ENCODE data around the gene UGT1A4.

UGT1A4 gene

DNA sequence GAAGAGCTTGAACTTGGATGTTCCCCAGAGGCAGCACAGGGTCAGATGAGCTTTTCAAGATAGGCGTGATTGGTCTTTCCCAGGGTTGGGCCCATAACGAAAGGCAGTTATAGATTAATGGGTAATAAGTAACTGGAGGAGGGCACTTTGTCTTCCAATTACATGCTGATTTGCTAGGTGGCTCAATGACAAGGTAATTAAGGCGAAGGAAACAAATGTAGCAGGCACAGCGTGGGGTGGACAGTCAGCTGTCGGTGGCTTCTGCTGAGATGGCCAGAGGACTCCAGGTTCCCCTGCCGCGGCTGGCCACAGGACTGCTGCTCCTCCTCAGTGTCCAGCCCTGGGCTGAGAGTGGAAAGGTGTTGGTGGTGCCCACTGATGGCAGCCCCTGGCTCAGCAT is at the start of gene UGT1A4:
Gene UGT1A4 (plus strand): TSS at position 185 of the 400 bp plus-strand sequence. CDS start 85 bp downstream, at position 270.
- DNase-seq (ENCODE audit: low spot score), result no peak
- no peak for TF ChIP-seq CTCF (IDR thresholded peaks at IDR 0.05; ENCODE audit: extremely low read depth, missing control alignments)

DNA sequence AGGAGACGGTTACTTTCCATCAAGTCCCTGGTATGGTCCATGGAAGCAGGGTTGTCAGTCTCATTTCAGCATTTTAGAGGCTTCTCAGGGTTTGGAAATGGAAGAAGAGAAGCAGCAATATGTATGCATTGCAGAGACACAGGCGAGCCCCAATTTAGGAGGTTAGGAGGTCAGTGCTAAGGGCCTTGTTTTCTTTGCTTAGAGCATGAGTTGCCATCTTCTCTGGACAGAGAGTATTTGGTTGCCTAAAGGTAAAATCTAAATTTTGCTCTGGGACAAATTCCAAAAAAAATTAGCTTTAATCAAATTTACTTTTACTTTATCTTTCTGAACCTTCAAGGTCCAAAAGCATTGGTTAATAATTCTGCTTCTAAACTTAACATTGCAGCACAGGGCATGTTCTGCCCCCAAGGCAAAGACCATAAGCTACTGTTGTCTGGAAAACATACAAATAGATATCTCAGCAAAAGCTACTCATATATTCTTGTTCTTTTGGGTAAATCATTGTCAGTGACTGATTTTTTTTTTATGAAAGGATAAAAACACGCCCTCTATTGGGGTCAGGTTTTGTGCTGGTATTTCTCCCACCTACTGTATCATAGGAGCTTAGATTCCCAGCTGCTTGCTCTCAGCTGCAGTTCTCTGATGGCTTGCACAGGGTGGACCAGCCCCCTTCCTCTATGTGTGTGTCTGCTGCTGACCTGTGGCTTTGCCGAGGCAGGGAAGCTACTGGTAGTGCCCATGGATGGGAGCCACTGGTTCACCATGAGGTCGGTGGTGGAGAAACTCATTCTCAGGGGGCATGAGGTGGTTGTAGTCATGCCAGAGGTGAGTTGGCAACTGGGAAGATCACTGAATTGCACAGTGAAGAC is 47.0 kb upstream of the UGT1A4 start, which contains the start of gene UGT1A9:
Gene UGT1A9 (plus strand): TSS at position 609 of the 872 bp plus-strand sequence. CDS start 37 bp downstream, at position 646.
- no peak for TF ChIP-seq CTCF (IDR thresholded peaks at IDR 0.05; ENCODE audit: extremely low read depth, missing control alignments)
- DNase-seq (ENCODE audit: low spot score), result no peak

DNA sequence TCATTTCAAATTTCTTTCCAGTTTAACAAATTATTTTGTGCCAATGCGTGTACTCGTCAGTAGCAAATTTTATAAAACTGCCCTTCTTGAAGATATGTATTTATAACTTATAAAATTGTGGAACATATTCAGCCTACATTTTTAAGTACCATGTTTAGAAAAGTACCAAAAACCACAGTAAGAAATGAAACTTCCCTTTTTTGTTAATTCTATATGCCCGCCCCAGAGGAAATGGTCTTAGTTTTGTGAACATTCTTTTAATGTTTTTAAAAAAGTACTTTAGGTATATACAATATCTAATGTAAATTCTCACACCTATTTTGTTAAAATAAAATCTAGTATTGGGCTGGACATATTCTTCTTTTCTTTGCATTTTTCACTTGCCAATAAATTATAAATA is 45.6 kb upstream of the UGT1A4 start:
- TF ChIP-seq CTCF (IDR thresholded peaks at IDR 0.05; ENCODE audit: extremely low read depth, missing control alignments), result no peak
- no peak for DNase-seq (ENCODE audit: low spot score)

DNA sequence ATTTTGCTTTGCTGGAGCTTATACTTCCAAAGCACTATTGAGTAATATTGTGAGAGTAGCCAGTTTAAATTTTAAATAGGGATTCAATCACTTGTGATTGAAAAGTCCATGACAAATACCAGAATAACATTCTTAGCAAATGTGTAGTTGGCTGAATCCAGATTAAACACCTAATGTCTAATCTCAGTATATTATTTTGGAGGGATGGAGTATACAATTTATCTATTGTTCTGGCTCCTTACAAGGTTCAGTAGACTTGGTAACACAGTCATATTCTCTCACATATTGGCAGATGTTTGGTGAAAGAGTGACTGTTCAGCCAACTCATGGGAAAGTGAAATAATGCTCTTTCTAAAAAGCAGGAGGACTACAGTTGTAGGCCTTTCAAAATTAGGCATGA is 44.6 kb upstream of the UGT1A4 start:
- no peak for TF ChIP-seq CTCF (IDR thresholded peaks at IDR 0.05; ENCODE audit: extremely low read depth, missing control alignments)
- no peak for DNase-seq (ENCODE audit: low spot score)

DNA sequence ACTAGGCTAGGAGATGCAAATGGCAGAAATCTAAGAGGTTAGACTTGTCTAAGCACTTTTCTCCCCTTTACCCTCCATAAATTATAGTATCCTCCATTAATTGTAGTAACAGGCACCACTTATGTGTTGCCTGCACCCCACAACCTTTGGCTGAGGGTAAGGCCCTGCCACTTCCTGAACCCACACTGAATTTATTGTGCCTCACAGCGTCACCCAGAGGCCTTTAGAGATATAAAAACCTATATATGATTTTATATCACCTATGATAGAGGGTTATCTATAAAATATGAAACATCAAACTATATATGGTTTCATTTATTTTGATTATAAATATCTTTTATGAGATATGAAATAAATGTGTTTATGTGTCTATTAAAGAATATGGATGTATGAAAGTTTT is 44.2 kb upstream of the UGT1A4 start:
- TF ChIP-seq CTCF (IDR thresholded peaks at IDR 0.05; ENCODE audit: extremely low read depth, missing control alignments), result no peak
- DNase-seq (ENCODE audit: low spot score), result no peak

GRCh38 chr2:233674995-233675394 is 43.5 kb upstream of the UGT1A4 start:
- DNase-seq (ENCODE audit: low spot score), result no peak
- TF ChIP-seq CTCF (IDR thresholded peaks at IDR 0.05; ENCODE audit: extremely low read depth, missing control alignments), result no peak

- DNase-seq (ENCODE audit: low spot score), result no peak
- no peak for TF ChIP-seq CTCF (IDR thresholded peaks at IDR 0.05; ENCODE audit: extremely low read depth, missing control alignments)
Observed at GRCh38 chr2:233676046-233676445, 42.5 kb upstream of the UGT1A4 start.

All from GM20000 (cell line).